ENCODE data around the gene HNRNPF. TPM values are rescaled to one million over a fixed set of nuclear protein-coding genes. Genes with fewer than 3 reads are reported as not detected.

The HNRNPF gene
- total RNA-seq, 6 experiments from 2014 or later = 133 to 164 (median 159) TPM

DNA sequence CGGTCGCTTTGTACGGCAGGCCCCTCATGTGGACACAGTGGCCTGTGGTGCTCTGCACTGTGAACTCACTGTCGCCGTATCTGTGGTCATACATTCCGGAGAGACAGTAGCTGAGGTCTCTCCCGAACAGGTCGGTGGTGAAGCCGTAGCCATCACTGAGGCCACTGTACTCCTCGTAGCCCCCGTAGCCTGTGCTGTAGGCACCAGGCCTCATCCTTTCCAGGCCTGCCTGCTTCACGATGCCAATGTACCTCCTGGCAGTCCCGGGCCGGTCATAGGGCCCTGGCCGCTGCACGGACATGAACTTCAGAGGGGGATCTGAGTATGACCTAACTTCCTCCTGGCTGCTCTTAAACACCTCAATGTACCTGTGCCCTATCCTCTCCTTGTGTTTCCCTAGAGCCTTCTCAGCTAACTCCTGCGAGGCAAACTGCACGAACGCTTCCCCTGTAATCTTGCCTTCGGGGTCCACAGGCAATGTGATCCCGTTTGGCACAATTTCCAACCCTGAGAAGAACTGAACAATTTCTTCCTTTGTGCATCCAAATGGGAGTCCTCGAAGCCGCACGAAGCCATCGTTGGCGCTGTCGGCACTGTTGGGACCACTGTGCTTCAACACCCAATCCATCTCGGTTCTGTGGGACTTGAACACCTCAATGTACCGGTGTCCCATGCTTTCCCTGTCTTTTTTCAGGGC lies 21.9 kb downstream of the HNRNPF start:
- Mint-ChIP-seq H3K27ac (no peak overlapping the region), H3K4me3 (no peak overlapping the region), H3K9me3 (no peaks in the 10 kb centered on the region), H3K36me3 (ENCODE audit: low read depth) (peaks cover 34% of the 10 kb centered on the region), H3K4me1 (ENCODE audit: low read depth) (peaks cover 33% of the 10 kb centered on the region), H3K27me3 (ENCODE audit: insufficient read depth) (peaks cover 2% of the 10 kb centered on the region)
- TF ChIP-seq CTCF (IDR thresholded peaks at IDR 0.05) = no peak
- DNase-seq = no peak

DNA sequence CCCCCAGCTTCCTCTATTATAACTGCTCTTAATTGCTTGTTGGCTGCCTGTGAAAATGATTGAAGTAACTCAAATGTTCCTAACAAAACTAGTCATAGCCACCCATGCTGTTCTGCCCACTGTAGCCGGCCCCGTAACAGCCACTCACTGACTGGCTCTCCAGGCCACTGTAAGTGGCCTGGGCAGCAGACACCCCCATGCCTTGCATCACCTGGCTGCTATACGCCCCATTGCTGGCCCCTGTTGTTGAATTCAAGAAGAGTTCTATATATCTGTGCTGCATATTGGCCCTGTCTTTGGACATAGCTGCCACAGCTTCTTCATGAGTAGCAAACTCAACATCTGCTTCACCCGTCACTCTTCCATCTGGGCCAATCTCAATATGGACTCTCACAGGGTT lies 22.4 kb downstream of the HNRNPF start:
- peaks cover 30% of the 10 kb centered on the region for H3K36me3 Mint-ChIP-seq (ENCODE audit: low read depth)
- no peaks in the 10 kb centered on the region for H3K9me3 Mint-ChIP-seq
- peaks cover 2% of the 10 kb centered on the region for H3K27me3 Mint-ChIP-seq (ENCODE audit: insufficient read depth)
- DNase-seq = no peak
- TF ChIP-seq CTCF (IDR thresholded peaks at IDR 0.05) = no peak
- peaks cover 31% of the 10 kb centered on the region for H3K4me1 Mint-ChIP-seq (ENCODE audit: low read depth)
- no peak overlapping the region for H3K4me3 Mint-ChIP-seq
- no peak overlapping the region for H3K27ac Mint-ChIP-seq

DNA sequence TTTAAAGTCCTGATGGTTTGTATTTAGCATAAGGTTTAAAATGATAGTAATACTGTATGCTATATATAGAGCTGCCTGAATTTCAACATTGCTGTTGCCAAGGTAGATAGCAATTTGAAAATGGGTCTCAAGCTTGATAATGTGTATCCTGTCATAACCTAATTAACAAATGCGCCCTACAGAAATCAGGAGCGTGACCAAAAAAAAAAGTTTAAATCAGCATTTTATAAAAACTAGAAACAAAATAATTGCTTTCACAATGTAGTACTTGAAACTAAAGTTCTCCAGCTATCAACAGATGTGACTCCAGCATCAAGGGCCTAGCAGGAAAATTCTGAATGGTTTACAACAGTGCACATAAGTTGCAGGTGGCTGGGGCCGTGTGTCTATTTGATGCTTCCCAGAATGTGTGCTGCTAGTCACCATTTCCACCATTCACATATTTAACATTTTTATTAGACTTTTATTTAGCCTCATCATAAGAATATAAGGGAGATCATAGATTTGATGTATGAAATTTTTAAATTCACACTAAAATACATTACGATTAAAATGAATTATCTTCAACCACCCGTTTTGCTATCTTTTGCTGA lies 23.5 kb downstream of the HNRNPF start:
- H3K9me3 Mint-ChIP-seq = no peaks in the 10 kb centered on the region
- H3K27me3 Mint-ChIP-seq (ENCODE audit: insufficient read depth) = peaks cover 2% of the 10 kb centered on the region; the same call in 1 of the 2 replicates
- no peak overlapping the region for H3K27ac Mint-ChIP-seq
- H3K36me3 Mint-ChIP-seq (ENCODE audit: low read depth) = peaks cover 29% of the 10 kb centered on the region
- peaks cover 27% of the 10 kb centered on the region for H3K4me1 Mint-ChIP-seq (ENCODE audit: low read depth)
- DNase-seq = no peak
- no peak overlapping the region for H3K4me3 Mint-ChIP-seq
- no peak for TF ChIP-seq CTCF (IDR thresholded peaks at IDR 0.05)

GRCh38 chr10:43384252-43385221 lies 24.4 kb downstream of the HNRNPF start:
- H3K9me3 Mint-ChIP-seq = no peaks in the 10 kb centered on the region
- H3K36me3 Mint-ChIP-seq (ENCODE audit: low read depth) = peaks cover 29% of the 10 kb centered on the region

More at GRCh38 chr10:43384252-43385221, 24.4 kb downstream of the HNRNPF start:
- TF ChIP-seq CTCF (IDR thresholded peaks at IDR 0.05) = no peak
- H3K27ac Mint-ChIP-seq = no peak overlapping the region
- DNase-seq = no peak
- no peak overlapping the region for H3K4me3 Mint-ChIP-seq
- H3K27me3 Mint-ChIP-seq (ENCODE audit: insufficient read depth) = peaks cover 2% of the 10 kb centered on the region; the same call in 1 of the 2 replicates
- H3K4me1 Mint-ChIP-seq (ENCODE audit: low read depth) = peaks cover 23% of the 10 kb centered on the region; the same call in 1 of the 2 replicates
